Endodermal cell (in vitro differentiated cells): ENCODE measurements around the gene KCNN3. TPM values are rescaled to one million over a fixed set of nuclear protein-coding genes. Genes with fewer than 3 reads are reported as not detected.

ENCODE experiments used
- DNase-seq: peaks from one replicate; pipeline ENCODE4 v3.0.0-alpha.2; 2017
- H3K27ac ChIP-seq: 2 replicates; pipeline ENCODE4 v1.5.1; 2013; ENCODE audit warnings: mild to moderate bottlenecking, low read depth, low read length, moderate library complexity
- H3K27me3 ChIP-seq: 2 replicates; pipeline ENCODE4 v1.6.1; 2013; ENCODE audit warnings: mild to moderate bottlenecking, low read length, moderate library complexity; ENCODE audit not compliant: insufficient read depth, control insufficient read depth, poor library complexity, severe bottlenecking
- H3K36me3 ChIP-seq: 2 replicates; pipeline ENCODE4 v1.7.0; 2013; ENCODE audit warnings: mild to moderate bottlenecking, low read length, moderate library complexity; ENCODE audit not compliant: control insufficient read depth, insufficient read depth
- H3K4me1 ChIP-seq: one replicate; pipeline ENCODE4 v1.7.0; 2013; ENCODE audit warnings: low read length; ENCODE audit not compliant: control insufficient read depth, insufficient read depth
- H3K4me3 ChIP-seq: 2 replicates; pipeline ENCODE4 v1.5.1; 2013; ENCODE audit warnings: mild to moderate bottlenecking, low read length, moderate library complexity
- H3K9ac ChIP-seq: 2 replicates; pipeline ENCODE4 v1.6.1; 2013; ENCODE audit warnings: mild to moderate bottlenecking, low read length, moderate library complexity; ENCODE audit not compliant: poor library complexity, severe bottlenecking; ENCODE audit errors: extremely low read depth
- H3K9me3 ChIP-seq: 2 replicates; pipeline ENCODE4 v1.6.1; 2013; ENCODE audit warnings: mild to moderate bottlenecking, low read length, moderate library complexity; ENCODE audit not compliant: control insufficient read depth
- H3K27ac Mint-ChIP-seq: 2 replicates; pipeline ENCODE4 v1.8.0; 2020; ENCODE audit warnings: mixed read lengths
- H3K27me3 Mint-ChIP-seq: 2 replicates; pipeline ENCODE4 v1.8.0; 2021; ENCODE audit warnings: mild to moderate bottlenecking, mixed read lengths; ENCODE audit not compliant: insufficient read depth
- H3K36me3 Mint-ChIP-seq: 2 replicates; pipeline ENCODE4 v1.8.0; 2020; ENCODE audit warnings: low read depth, mixed read lengths
- H3K4me1 Mint-ChIP-seq: 2 replicates; pipeline ENCODE4 v1.8.0; 2020; ENCODE audit warnings: mixed read lengths
- H3K4me3 Mint-ChIP-seq: 2 replicates; pipeline ENCODE4 v1.8.0; 2020; ENCODE audit warnings: mild to moderate bottlenecking, moderate library complexity, mixed read lengths
- H3K9me3 Mint-ChIP-seq: 2 replicates; pipeline ENCODE4 v1.8.0; 2020; ENCODE audit warnings: mild to moderate bottlenecking, mixed read lengths
- CTCF ChIP-seq: fragments of 200-600 bp; sonication (generic); conservative IDR thresholded peaks from 2 replicates; pipeline ENCODE4 v1.5.0; 2021; ENCODE audit warnings: antibody characterized with exemption, mild to moderate bottlenecking
- WGBS, 2 experiments: methylation state at CpG; one replicate each; pipeline versions ENCODE4 v1.1.5 to v1.1.7; 2013; ENCODE audit warnings: missing lambda C conversion rate in 2 of 2, mixed read lengths in 1 of 2; ENCODE audit not compliant: insufficient coverage in 1 of 2, insufficient read length in 1 of 2; 5-methylcytosine and 5-hydroxymethylcytosine counted together
- total RNA-seq, 2 donors: library from RNA; stranded (reverse); fragmentation: NEBNext Ultra II Directional in 1 of 2; extraction: Animal tissue kit (Norgen Biotek cat#: 25700) in 1 of 2; gene quantifications; 2 replicates in 1 of 2; 3 replicates in 1 of 2; pipeline ENCODE4 v1.2.1, GENCODE V29; 2021

Gene KCNN3
- total RNA-seq, 2 donors from 2014 or later = 0.57 to 0.75 TPM

GRCh38 chr1:154659823-154660592, 210.1 kb downstream of the KCNN3 start:
- Histone ChIP-seq H3K4me1 (no peaks in the 10 kb centered on the region), H3K4me3 (no peak overlapping the region), H3K9me3 (no peaks in the 10 kb centered on the region), H3K9ac (no peak overlapping the region), H3K36me3 (no peaks in the 10 kb centered on the region), H3K27ac (no peak overlapping the region), H3K27me3 (no peaks in the 10 kb centered on the region)
- no peak overlapping the region for H3K4me3 Mint-ChIP-seq
- no peaks in the 10 kb centered on the region for H3K4me1 Mint-ChIP-seq
- no peaks in the 10 kb centered on the region for H3K9me3 Mint-ChIP-seq
- 84 to 100% methylated on average over 2 of the region's 3 CpGs for WGBS, 2 experiments
- H3K36me3 Mint-ChIP-seq = no peaks in the 10 kb centered on the region
- no peaks in the 10 kb centered on the region for H3K27me3 Mint-ChIP-seq
- DNase-seq = no peak
- no peak for TF ChIP-seq CTCF
- no peak overlapping the region for H3K27ac Mint-ChIP-seq

GRCh38 chr1:154657556-154657955, 212.5 kb downstream of the KCNN3 start:
- Mint-ChIP-seq H3K36me3 (no peaks in the 10 kb centered on the region), H3K4me3 (no peak overlapping the region), H3K27me3 (no peaks in the 10 kb centered on the region), H3K4me1 (no peaks in the 10 kb centered on the region), H3K27ac (no peak overlapping the region), H3K9me3 (no peaks in the 10 kb centered on the region)
- WGBS, 2 experiments = 72% methylated on average over 1 of the region's 2 CpGs; no CpG with 5 or more reads in 1 of the 2 experiments
- no peak for TF ChIP-seq CTCF
- no peaks in the 10 kb centered on the region for H3K4me1 ChIP-seq
- DNase-seq = no peak
- no peaks in the 10 kb centered on the region for H3K27me3 ChIP-seq
- H3K9ac ChIP-seq = no peak overlapping the region
- no peak overlapping the region for H3K4me3 ChIP-seq
- no peak overlapping the region for H3K27ac ChIP-seq
- H3K36me3 ChIP-seq = no peaks in the 10 kb centered on the region
- H3K9me3 ChIP-seq = no peaks in the 10 kb centered on the region

GRCh38 chr1:154652893-154653292, 217.2 kb downstream of the KCNN3 start:
- Mint-ChIP-seq H3K27ac (no peak overlapping the region), H3K36me3 (no peaks in the 10 kb centered on the region), H3K27me3 (no peaks in the 10 kb centered on the region), H3K4me1 (no peaks in the 10 kb centered on the region), H3K9me3 (no peaks in the 10 kb centered on the region), H3K4me3 (no peak overlapping the region)
- Histone ChIP-seq H3K4me3 (no peak overlapping the region), H3K27ac (no peak overlapping the region), H3K4me1 (no peaks in the 10 kb centered on the region), H3K9ac (no peak overlapping the region), H3K27me3 (no peaks in the 10 kb centered on the region), H3K9me3 (no peaks in the 10 kb centered on the region), H3K36me3 (no peaks in the 10 kb centered on the region)
- no peak for TF ChIP-seq CTCF
- no peak for DNase-seq

Other genes starting within 250 kb of the KCNN3 start
- 10 to 100 TPM; 16.0 to 16.4 TPM for gene PMVK, start 66.4 kb upstream of the KCNN3 start, total RNA-seq
- gene PBXIP1, start 85.8 kb upstream of the KCNN3 start, total RNA-seq = 10 to 100 TPM; 42.5 to 61.3 TPM
- gene PYGO2, start 91.5 kb upstream of the KCNN3 start, total RNA-seq = 10 to 100 TPM; 33.4 to 40.4 TPM
- gene SHC1, start 100.5 kb upstream of the KCNN3 start, total RNA-seq = 100 to 1,000 TPM; 157 to 231 TPM
- 100 to 1,000 TPM; 145 to 229 TPM for gene CKS1B, start 104.4 kb upstream of the KCNN3 start, total RNA-seq
- 10 to 100 TPM; 61.9 to 65.0 TPM for gene FLAD1, start 113.1 kb upstream of the KCNN3 start, total RNA-seq
- gene LENEP, start 123.3 kb upstream of the KCNN3 start, total RNA-seq = 1 to 10 TPM in 1 of 2 donors, not detected in 1; 2.0 TPM
- gene ZBTB7B, start 132.5 kb upstream of the KCNN3 start, total RNA-seq = 10 to 100 TPM; 21.2 to 23.3 TPM
- gene DCST2, start 163.5 kb upstream of the KCNN3 start, total RNA-seq = 1 to 10 TPM in 1 of 2 donors, under 1 TPM in 1; 0.44 to 2.0 TPM
- gene DCST1, start 163.5 kb upstream of the KCNN3 start, total RNA-seq = not detected
- gene ADAM15, start 181.0 kb upstream of the KCNN3 start, total RNA-seq = 10 to 100 TPM; 13.4 to 16.5 TPM
- 10 to 100 TPM; 15.9 to 17.9 TPM for gene EFNA4, start 193.5 kb upstream of the KCNN3 start, total RNA-seq
- gene EFNA3, start 208.6 kb upstream of the KCNN3 start, total RNA-seq = 1 to 10 TPM; 3.1 to 6.0 TPM